ENCODE measurements around the gene MARCHF11.

MARCHF11 gene

DNA sequence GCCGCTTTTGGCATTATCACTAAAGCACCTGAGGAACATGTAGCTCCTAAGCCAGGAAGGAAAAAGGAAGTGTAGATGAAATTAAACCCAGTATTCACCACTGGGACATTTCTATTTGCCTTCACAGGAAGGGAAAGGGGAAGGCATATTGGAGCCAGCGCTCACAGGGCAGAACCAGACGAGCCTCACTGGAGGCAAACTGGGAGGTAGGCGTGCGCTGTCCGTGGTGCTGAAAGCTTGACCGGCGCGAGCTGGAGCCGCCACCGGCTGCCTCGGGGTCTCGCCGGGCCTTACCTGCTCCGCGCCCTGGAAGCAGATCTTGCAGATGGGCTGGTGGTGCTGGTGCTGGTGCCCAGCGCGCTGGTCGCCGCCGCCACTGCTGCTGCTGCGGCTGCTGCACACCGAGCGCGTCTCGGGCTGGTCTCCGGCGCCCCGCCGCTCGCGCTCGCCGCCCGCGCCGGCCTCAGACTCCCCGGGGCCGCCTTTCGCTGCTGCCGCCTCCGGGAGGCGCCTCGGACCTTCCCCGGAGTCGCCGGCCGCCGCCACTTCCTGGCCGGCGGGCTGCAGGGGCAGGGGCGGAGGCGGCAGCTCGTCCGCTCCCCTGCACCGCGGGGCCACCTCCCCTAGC lies 732 bp downstream of the MARCHF11 start:
- H3K27me3 ChIP-seq (replicated peaks; ENCODE audit: control insufficient read depth, insufficient read depth, low read length) = no peaks in the 10 kb centered on the region
- TF ChIP-seq CTCF (IDR thresholded peaks at IDR 0.05; ENCODE audit: insufficient read depth, low read length, poor library complexity, severe bottlenecking) = no peak
- no peaks in the 10 kb centered on the region for H3K36me3 ChIP-seq (ENCODE audit: control insufficient read depth, insufficient read depth, low read length)
- H3K4me3 ChIP-seq (replicated peaks; ENCODE audit: low read depth, low read length) = no peak overlapping the region
- DNase-seq (ENCODE audit: extremely low read depth, insufficient read length) = peak; percentile 14

DNA sequence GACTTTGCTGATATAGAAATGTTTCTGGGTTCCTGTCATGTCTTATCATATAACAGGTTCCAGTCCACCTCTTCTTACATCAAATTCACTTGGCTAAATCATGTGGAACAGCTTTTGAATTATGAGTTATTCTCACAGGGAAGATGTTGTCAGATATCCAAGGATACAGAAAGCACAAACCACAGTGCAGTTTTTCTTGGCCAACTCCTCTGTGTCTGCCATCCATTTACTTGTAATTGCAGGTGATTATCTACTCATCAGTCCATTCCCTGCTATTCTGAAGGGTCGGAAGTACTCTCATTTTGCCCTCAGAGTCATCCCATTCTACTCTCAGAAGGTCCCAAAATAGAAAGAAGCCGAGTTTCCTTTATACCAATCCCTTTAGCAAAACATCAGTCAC lies 10.0 kb downstream of the MARCHF11 start:
- Histone ChIP-seq H3K36me3 (ENCODE audit: control insufficient read depth, insufficient read depth, low read length) (no peaks in the 10 kb centered on the region), H3K27me3 (replicated peaks; ENCODE audit: control insufficient read depth, insufficient read depth, low read length) (no peaks in the 10 kb centered on the region), H3K4me3 (replicated peaks; ENCODE audit: low read depth, low read length) (no peak overlapping the region)
- DNase-seq (ENCODE audit: extremely low read depth, insufficient read length) = no peak
- TF ChIP-seq CTCF (IDR thresholded peaks at IDR 0.05; ENCODE audit: insufficient read depth, low read length, poor library complexity, severe bottlenecking) = no peak

DNA sequence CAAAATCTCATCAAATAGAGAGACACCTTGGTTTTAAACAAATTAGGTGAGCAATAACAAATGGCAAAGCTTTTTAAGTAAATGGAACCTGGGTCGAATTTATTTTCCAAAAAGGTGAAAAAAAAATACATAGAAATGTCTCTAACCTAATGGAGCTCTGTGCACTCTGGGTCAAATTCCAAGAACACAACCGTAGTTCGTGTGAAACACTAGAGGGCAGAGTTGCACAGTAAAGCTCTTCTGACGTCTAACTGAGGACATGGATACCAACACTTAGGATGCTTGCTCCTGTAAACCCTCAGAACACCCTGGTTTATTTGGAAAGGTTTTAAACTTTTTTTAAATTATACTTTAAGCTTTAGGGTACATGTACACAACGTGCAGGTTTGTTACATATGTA lies 18.9 kb downstream of the MARCHF11 start:
- TF ChIP-seq CTCF (IDR thresholded peaks at IDR 0.05; ENCODE audit: insufficient read depth, low read length, poor library complexity, severe bottlenecking) = peak; percentile 70
- Histone ChIP-seq H3K27me3 (replicated peaks; ENCODE audit: control insufficient read depth, insufficient read depth, low read length) (no peaks in the 10 kb centered on the region), H3K36me3 (ENCODE audit: control insufficient read depth, insufficient read depth, low read length) (no peaks in the 10 kb centered on the region), H3K4me3 (replicated peaks; ENCODE audit: low read depth, low read length) (no peak overlapping the region)
- DNase-seq (ENCODE audit: extremely low read depth, insufficient read length) = peak; percentile 7

DNA sequence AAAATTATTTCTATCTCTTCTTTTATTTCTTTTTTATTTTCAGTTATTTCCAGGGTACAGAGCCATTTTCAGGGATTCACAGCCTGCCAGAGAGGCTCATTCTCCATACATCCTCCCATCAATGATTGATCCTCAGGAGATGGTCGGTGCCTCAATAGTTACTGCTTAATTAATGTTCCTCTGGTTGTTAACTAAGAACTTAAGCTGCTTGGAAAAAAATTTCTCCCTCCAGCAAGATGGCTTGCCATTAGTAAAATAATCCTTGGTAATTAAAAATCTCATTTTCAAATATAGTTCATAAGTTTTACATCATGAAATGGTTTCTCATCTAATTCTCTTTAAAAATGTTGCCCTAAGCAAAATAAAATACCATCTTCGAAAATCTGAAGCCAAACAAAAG lies 20.0 kb downstream of the MARCHF11 start:
- H3K36me3 ChIP-seq (ENCODE audit: control insufficient read depth, insufficient read depth, low read length) = no peaks in the 10 kb centered on the region
- H3K4me3 ChIP-seq (replicated peaks; ENCODE audit: low read depth, low read length) = no peak overlapping the region
- no peaks in the 10 kb centered on the region for H3K27me3 ChIP-seq (replicated peaks; ENCODE audit: control insufficient read depth, insufficient read depth, low read length)
- DNase-seq (ENCODE audit: extremely low read depth, insufficient read length) = no peak
- TF ChIP-seq CTCF (IDR thresholded peaks at IDR 0.05; ENCODE audit: insufficient read depth, low read length, poor library complexity, severe bottlenecking) = no peak

DNA sequence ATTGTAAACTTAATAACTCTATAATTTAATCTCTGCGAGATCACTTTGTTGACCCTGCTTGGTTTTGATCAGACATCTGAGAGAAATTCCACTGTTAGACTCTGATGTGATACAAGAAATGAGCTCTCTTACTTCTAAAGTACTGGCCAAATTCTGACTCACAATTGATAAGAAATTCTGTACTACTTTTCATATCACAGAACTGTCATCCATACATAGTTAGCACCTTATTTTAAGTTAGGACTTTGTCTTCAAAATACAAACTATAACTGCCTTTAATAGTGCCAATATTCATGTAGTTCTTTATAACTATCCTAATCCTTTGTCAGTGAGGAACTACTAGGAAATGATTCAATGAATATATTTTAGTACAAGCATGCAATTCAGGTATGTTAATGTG lies 23.4 kb downstream of the MARCHF11 start:
- H3K36me3 ChIP-seq (ENCODE audit: control insufficient read depth, insufficient read depth, low read length) = no peaks in the 10 kb centered on the region
- DNase-seq (ENCODE audit: extremely low read depth, insufficient read length) = no peak
- H3K27me3 ChIP-seq (replicated peaks; ENCODE audit: control insufficient read depth, insufficient read depth, low read length) = no peaks in the 10 kb centered on the region
- H3K4me3 ChIP-seq (replicated peaks; ENCODE audit: low read depth, low read length) = no peak overlapping the region
- no peak for TF ChIP-seq CTCF (IDR thresholded peaks at IDR 0.05; ENCODE audit: insufficient read depth, low read length, poor library complexity, severe bottlenecking)

Data from GM06990 (cell line).